Adrenal gland (tissue), 19 donors: Measurements from ENCODE around the gene ERG28. TPM values are rescaled to one million over a fixed set of nuclear protein-coding genes. Genes with fewer than 3 reads are reported as not detected.

Experiments used
- DNase-seq, 7 donors: peaks; one replicate each; pipeline ENCODE4 v3.0.0-alpha.2; 2019 to 2020
- H3K27ac ChIP-seq, 5 donors: fragments of 200-600 bp; sonication (generic) in 4 of 5; 1 replicate in 3 of 5; 2 replicates in 2 of 5; pipeline versions ENCODE4 v1.5.1 to v1.8.0; 2016 to 2020; ENCODE audit warnings: mild to moderate bottlenecking in 1 of 5
- H3K27me3 ChIP-seq: fragments of 200-600 bp; 2 replicates; pipeline ENCODE4 v1.8.0; 2021
- H3K36me3 ChIP-seq, 2 donors: fragments of 200-600 bp; replicated peaks in 1 of 2; 1 replicate in 1 of 2; 2 replicates in 1 of 2; pipeline versions ENCODE4 v1.5.1 to v1.8.0; 2018 to 2022
- H3K4me1 ChIP-seq, 2 donors: fragments of 200-600 bp; replicated peaks in 1 of 2; 1 replicate in 1 of 2; 2 replicates in 1 of 2; pipeline versions ENCODE4 v1.5.1 to v1.8.0; 2018 to 2021
- H3K4me3 ChIP-seq, 4 donors: fragments of 200-600 bp; sonication (generic) in 3 of 4; one replicate each; pipeline ENCODE4 v1.5.1; 2016 to 2018
- H3K9me3 ChIP-seq, 3 donors: fragments of 200-600 bp; sonication (generic) in 1 of 3; replicated peaks in 1 of 3; 1 replicate in 2 of 3; 2 replicates in 1 of 3; pipeline versions ENCODE4 v1.5.1 to v1.8.0; 2016 to 2021
- CTCF ChIP-seq, 6 experiments: fragments of 450-650 bp in 4 of 6; fragments of 200-600 bp in 2 of 6; sonication (generic) in 1 of 6; IDR thresholded peaks; 1 replicate in 5 of 6; 2 replicates in 1 of 6; pipeline versions ENCODE4 v1.5.1 to v1.8.0; 2016 to 2021; ENCODE audit warnings: antibody characterized with exemption in 6 of 6, mild to moderate bottlenecking in 2 of 6, moderate library complexity in 1 of 6
- POLR2A ChIP-seq, 2 donors: fragments of 450-650 bp; IDR thresholded peaks; one replicate each; pipeline ENCODE4 v1.6.1; 2017; ENCODE audit warnings: antibody characterized with exemption in 2 of 2, mild to moderate bottlenecking in 2 of 2, moderate library complexity in 1 of 2
- WGBS, 4 donors: extraction: QIAGEN DNeasy Blood & Tissue Kit in 2 of 4; methylation state at CpG; one replicate each; pipeline versions ENCODE4 v1.1.5 to v1.1.7; 2013 to 2017; 5-methylcytosine and 5-hydroxymethylcytosine counted together
- intact Hi-C, 2 donors: fragments of 100-400 bp; cut with DNase I; formaldehyde crosslinking; loops; one replicate each; pipeline versions ENCODE4 v1.14.1 to v1.15.0; 2022 to 2023
- long read RNA-seq, 10 donors: library from polyadenylated mRNA in 3 of 10; unstranded in 2 of 10; stranded (forward) in 1 of 10; transcript quantifications; one replicate each; pipeline ENCODE4 v2.0.0 and lab custom pipeline, GENCODE V29; 2021 to 2026
- polyA plus RNA-seq, 3 donors: library from polyadenylated mRNA; stranded (reverse); fragments of 200-250 nt in 2 of 3; fragments of 350-450 nt in 1 of 3; fragmentation: Illumina TruSeq in 1 of 3; extraction: RNeasy Lipid Tissue Mini Kit (QIAGEN cat#74804) in 1 of 3; gene quantifications; one replicate each; pipeline ENCODE4 v1.2.3, GENCODE V29; 2013 to 2014
- total RNA-seq, 9 donors: library from RNA; depleted of rRNA in 4 of 9; stranded (reverse); fragments of >200 nt in 4 of 9; fragments of 120-200 nt in 1 of 9; fragmentation: NEBNext Ultra II Directional in 1 of 9; extraction: Animal tissue kit (Norgen Biotek cat#: 25700) in 1 of 9; gene quantifications; one replicate each; pipeline versions ENCODE4 v1.1.0 to v1.2.4, GENCODE V29; 2013 to 2023
- donor health status: healthy with polysubstance abuse.
- donor health status: Bipolar disorder and iron deficiency.
- donor health status: DM: yes; HTN: yes; CAD: no.
- donor health status: DM: no; HTN: no; CAD: no.
- donor health status: DM: no; HTN: no; CAD: no.
- donor health status: DM: yes; HTN: yes; CAD: no.

ERG28 gene, protein sequence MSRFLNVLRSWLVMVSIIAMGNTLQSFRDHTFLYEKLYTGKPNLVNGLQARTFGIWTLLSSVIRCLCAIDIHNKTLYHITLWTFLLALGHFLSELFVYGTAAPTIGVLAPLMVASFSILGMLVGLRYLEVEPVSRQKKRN
- total RNA-seq = 10 to 100 TPM; 12.1 to 49.5 (median 23.4) TPM
- polyA plus RNA-seq = 100 to 1,000 TPM in 1 of 3 donors, 10 to 100 TPM in 2; 33.9 to 106 (median 46.1) TPM
- long read RNA-seq, donor 1, transcript ERG28-201 (5 exons, 2,633 nt) = major isoform, 154 of 192 reads
- long read RNA-seq, donor 1, partial matches to known transcripts = 23 of 192 reads
- long read RNA-seq, donor 1, other reads (novel, unspliced or antisense) = 15 of 192 reads
- long read RNA-seq, donor 2, transcript ERG28-201 (5 exons, 2,633 nt) = major isoform, 85 of 109 reads
- long read RNA-seq, donor 2, partial matches to known transcripts = 16 of 109 reads
- long read RNA-seq, donor 2, other reads (novel, unspliced or antisense) = 8 of 109 reads
- long read RNA-seq, donor 3, transcript ERG28-201 (5 exons, 2,633 nt) = major isoform, 105 of 120 reads
- long read RNA-seq, donor 3, partial matches to known transcripts = 10 of 120 reads
- long read RNA-seq, donor 3, other reads (novel, unspliced or antisense) = 5 of 120 reads
- long read RNA-seq, donor 4, transcript ERG28-201 (5 exons, 2,633 nt) = major isoform, 84 of 98 reads
- long read RNA-seq, donor 4, partial matches to known transcripts = 9 of 98 reads
- long read RNA-seq, donor 4, other reads (novel, unspliced or antisense) = 5 of 98 reads
- long read RNA-seq, donor 5, transcript ERG28-201 (5 exons, 2,633 nt) = major isoform, 116 of 121 reads
- long read RNA-seq, donor 5, partial matches to known transcripts = 2 of 121 reads
- long read RNA-seq, donor 5, other reads (novel, unspliced or antisense) = 3 of 121 reads
- long read RNA-seq, donor 6, transcript ERG28-201 (5 exons, 2,633 nt) = major isoform, 37 of 40 reads
- long read RNA-seq, donor 6, partial matches to known transcripts = 1 of 40 reads
- long read RNA-seq, donor 6, other reads (novel, unspliced or antisense) = 2 of 40 reads
- long read RNA-seq, donor 7, transcript ERG28-201 (5 exons, 2,633 nt) = major isoform, 78 of 93 reads
- long read RNA-seq, donor 7, partial matches to known transcripts = 8 of 93 reads
- long read RNA-seq, donor 7, other reads (novel, unspliced or antisense) = 7 of 93 reads
- long read RNA-seq, donor 8, transcript ERG28-201 (5 exons, 2,633 nt) = major isoform, 161 of 214 reads
- long read RNA-seq, donor 8, partial matches to known transcripts = 31 of 214 reads
- long read RNA-seq, donor 8, other reads (novel, unspliced or antisense) = 22 of 214 reads
- long read RNA-seq, donor 9, transcript ERG28-201 (5 exons, 2,633 nt) = major isoform, 114 of 133 reads
- long read RNA-seq, donor 9, partial matches to known transcripts = 6 of 133 reads
- long read RNA-seq, donor 9, other reads (novel, unspliced or antisense) = 13 of 133 reads
- long read RNA-seq, donor 10, transcript ERG28-201 (5 exons, 2,633 nt) = major isoform, 57 of 76 reads
- long read RNA-seq, donor 10, partial matches to known transcripts = 14 of 76 reads
- long read RNA-seq, donor 10, other reads (novel, unspliced or antisense) = 5 of 76 reads

- H3K9me3 ChIP-seq = no peaks in the 10 kb centered on the region
- 0 to 1% (median 0%) methylated on average over 46 to 60 of the region's 60 CpGs for WGBS, 4 donors
- peak; percentile 36 to 70 for TF ChIP-seq POLR2A (IDR thresholded peaks at IDR 0.05)
- TF ChIP-seq CTCF (IDR thresholded peaks at IDR 0.05) = no peak
- H3K27ac ChIP-seq = peak within 1 kb of the TSS; percentile 14 to 87 (median 69)
- H3K4me3 ChIP-seq = peak within 1 kb of the TSS; percentile 49 to 89 (median 68)
- peaks cover 0 to 3% of the 10 kb centered on the region in 2 donors for H3K36me3 ChIP-seq
- intact Hi-C loops = no loop called here
- no peaks in the 10 kb centered on the region for H3K27me3 ChIP-seq
- H3K4me1 ChIP-seq = peaks cover 18 to 46% of the 10 kb centered on the region in 2 donors
- peak; percentile 95 to 99 (median 98) for DNase-seq
These were observed at the start of gene ERG28, which contains the start of gene TTLL5 for GRCh38 chr14:75660630-75661498. ERG28 (minus strand) TSS chr14:75660876; CDS start chr14:75657502, 3,374 bp downstream. TTLL5 (plus strand) TSS chr14:75661246; CDS start chr14:75663150, 1,904 bp downstream.

GRCh38 chr14:75709207-75709812, 48.6 kb upstream of the ERG28 start:
- intact Hi-C loops = loop anchor here (5.0 to 10.0 kb wide), 2 partner anchors 195 to 273 kb away; partner anchors contain the start of gene TGFB3 (in 2 of the 2)

More at GRCh38 chr14:75709207-75709812, 48.6 kb upstream of the ERG28 start:
- peaks cover 6 to 19% of the 10 kb centered on the region in 2 donors for H3K4me1 ChIP-seq
- peak; percentile 72 to 94 (median 85) for DNase-seq
- TF ChIP-seq POLR2A (IDR thresholded peaks at IDR 0.05) = no peak
- TF ChIP-seq CTCF (IDR thresholded peaks at IDR 0.05) = peak; percentile 67 to 88 (median 76)
- peaks cover 0 to 11% of the 10 kb centered on the region in 2 donors for H3K36me3 ChIP-seq
- H3K27ac ChIP-seq = no peak overlapping the region
- no peak overlapping the region for H3K4me3 ChIP-seq
- H3K27me3 ChIP-seq = no peaks in the 10 kb centered on the region
- 51 to 59% (median 53%) methylated on average over 10 of the region's 10 CpGs for WGBS, 4 donors
- H3K9me3 ChIP-seq = no peaks in the 10 kb centered on the region
